Activated T-cell treated with anti-CD3 and anti-CD28 coated beads for 4 hours (primary cell): ENCODE data around the gene CCDC85C.

Experiments used
- DNase-seq: peaks from one replicate; pipeline ENCODE4 v3.0.0-alpha.2; 2020

The CCDC85C gene

DNA sequence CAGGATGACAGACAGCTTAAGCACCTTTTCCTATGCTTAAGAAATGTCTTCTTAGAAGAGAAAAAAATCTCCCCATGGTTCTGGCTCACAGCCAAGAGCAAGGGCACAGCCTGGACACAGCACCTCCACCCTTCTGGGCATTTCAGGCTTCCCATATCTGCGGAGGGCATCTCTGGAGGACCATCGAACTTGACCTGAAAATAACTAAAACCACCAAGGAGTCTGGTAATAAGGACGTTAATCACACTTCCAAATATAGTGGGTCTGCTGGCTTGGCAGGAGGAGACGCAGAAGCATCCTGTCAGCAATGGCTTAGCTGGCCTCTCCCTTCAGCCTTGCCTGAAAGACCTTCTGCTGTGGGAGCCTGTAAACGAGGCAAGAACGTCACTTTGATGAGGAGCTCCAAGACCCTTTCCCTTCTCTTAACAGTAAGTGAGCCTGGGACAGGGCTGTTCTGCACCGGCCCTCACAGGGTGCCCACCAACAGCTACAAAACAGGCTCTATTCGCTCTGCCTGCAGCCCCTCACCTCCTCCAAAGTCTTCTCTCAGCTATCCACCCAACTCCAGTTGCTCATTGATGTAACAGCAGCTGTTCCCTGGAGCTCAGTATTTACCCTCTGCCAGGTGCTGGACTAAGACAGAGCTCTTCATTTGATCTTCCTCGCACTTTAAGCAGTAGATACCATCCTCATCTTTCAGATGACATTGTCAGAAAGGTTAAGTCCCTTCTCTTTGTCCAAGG, 136.5 kb downstream of the CCDC85C start:
- DNase-seq: no peak

DNA sequence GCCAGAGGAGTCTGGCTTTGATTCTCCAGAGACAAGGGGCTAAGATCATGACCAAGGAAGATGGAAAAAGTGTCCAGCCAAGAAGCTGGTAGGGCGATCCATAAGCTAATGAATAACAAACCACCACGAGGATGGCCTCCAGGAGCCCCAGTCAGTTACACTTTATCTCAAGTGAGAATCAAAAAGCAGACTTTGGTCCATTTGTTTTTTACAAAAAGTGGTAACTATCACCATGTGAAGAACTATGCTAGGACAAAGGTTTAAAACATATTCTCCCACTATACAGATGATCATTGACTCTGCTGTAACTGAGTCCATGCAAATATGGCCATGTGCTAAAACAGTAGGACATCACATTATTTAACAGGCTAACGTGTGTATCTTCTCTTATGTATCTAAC, 137.2 kb downstream of the CCDC85C start:
- DNase-seq: no peak

DNA sequence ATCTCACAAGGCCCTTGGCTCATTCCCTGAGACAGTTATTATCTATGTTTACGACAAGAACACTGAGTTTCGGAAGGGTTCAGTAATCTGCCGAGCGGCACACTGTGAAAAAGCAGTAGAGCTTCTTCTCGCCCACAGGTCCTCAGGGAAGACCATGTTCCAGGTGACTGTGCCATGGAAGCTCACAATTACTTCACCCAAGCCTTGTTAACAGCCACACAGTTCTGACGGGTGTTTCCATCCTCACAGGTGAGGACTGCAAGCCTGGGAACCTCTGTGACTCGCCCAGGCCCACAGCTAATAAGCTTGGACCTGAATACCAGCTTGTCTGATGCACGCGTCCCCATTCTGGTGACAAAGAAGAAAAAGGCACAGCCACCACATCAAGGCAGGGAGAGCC, 138.7 kb downstream of the CCDC85C start:
- DNase-seq: no peak

DNA sequence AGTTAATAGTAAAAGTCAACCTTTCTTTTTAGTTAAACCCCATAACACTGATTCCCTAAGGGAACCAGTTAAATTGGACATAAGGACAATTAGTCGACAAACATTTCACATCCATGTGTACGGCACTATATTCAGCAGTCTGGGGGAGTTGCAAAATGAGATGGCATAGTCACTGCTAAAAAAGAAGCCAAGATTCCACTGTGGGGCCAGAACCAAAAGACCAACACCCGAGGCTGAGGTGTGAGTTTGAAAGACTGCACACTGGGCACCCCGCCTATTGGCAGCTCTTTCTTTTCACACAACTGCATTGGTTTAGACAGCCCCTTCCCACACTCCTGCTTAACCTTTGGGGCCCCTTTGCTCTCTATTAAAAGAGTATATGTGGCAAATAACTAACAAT, 140.0 kb downstream of the CCDC85C start:
- no peak for DNase-seq

DNA sequence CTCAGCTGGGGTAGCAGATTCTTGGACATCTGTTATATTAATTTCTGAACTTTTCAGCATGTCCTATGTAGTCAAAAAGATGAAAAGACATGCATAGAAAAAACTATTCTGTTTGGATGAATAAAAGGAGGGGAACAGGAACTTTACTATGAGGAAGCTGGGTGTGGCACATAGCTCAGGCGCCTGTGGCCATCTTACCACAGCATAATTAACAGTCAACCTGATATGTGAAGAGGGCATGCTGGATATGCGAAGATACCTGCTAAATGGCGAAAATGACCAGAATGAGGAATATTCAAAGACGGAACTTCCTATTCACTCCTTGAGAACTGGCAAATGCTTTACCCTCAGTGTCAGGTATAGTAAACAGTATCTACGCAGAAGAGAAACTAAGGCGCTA, 141.8 kb downstream of the CCDC85C start:
- no peak for DNase-seq

DNA sequence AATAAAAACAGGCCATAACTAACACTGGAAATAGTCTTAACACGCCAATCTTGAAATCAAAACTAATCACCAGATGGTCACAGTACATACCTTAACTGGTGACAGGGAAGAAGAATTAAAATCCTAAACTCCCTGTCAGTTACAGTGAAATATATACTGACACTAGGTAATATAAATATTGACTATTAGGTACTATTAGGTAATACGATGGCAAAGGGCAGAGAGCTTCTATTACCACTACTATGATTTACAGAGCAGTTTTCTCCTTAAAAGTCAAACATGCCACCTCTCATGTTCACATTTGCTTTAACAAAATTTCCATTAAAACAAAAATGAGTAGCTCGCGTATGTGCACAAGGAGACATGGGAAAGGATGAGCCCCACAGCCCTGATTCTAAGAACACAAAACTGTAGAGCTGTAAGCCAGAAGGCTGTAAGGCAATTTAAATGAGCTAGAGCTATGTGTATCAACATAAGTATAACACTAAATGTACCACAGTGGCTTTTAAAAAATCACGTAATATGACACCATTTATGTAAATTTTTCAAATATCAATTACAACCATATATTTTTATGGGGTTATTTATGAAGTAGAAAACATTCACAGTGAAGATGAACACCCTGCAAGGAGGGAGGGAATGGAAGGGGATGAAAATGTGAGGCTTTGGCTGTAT, 142.5 kb downstream of the CCDC85C start:
- DNase-seq: no peak

DNA sequence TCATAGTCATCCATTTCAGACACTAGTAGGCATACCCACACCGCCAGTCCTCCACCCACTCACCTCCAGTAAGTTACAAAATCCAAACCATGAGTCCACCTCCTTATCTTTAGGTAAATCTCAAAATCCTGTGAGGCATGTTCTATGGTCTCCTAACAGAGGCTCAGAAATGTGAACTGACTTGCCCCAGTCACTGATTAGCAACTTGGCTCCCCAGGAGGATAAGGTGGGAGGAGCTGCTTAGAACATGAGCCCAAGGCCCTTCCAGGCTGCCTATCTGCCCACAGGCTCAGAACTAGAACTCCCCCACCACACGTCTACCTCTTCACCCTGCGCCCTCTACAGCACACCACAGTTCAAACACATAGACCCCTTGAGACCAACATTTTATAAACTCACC, 143.2 kb downstream of the CCDC85C start:
- DNase-seq: no peak

DNA sequence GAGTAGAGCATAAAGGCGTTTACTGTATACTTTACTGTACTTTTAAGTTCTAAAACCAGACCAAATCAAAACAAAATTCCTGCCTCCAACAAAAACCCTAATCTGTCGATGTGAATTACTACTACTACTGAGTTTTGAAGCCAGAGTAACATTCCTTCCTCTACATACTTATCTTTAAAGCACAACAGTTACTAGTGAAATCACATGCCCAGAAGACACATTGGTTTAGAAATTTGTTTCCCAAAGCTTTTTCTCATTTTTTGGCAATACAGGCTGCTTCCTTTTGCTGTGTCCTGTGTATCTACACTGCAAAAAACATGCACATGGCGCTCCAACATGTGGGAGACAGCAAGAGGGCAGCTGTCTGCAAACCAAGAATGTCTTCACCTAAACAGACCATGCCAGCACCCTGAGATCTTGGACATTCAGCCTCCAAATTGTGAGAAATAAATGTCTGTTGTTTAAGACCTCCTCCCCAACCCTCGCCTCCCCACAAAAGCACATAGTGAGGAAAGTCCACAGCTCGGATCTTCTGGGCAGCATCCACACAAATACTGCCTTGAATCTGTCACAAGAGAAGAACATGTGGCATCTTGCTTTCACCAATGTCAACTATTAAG, 144.4 kb downstream of the CCDC85C start:
- no peak for DNase-seq

DNA sequence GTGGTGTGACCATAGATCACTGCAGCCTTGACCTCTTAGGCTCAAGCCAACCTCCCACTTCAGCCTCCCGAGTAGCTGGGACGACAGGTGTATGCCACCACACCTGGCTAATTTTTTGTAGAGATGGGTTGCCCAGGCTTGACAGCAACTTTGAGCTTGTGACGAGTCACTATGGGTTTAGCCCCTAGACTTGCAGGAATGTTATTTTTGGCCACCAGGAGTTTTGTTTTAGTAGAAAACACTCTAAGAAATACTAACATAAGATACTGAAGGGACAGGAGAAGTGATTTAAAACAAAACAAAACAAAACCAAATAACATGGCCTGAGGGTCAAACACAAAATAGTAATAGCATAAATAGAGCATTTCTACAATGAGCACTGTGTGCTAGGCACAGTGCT, 149.8 kb downstream of the CCDC85C start:
- DNase-seq: no peak

DNA sequence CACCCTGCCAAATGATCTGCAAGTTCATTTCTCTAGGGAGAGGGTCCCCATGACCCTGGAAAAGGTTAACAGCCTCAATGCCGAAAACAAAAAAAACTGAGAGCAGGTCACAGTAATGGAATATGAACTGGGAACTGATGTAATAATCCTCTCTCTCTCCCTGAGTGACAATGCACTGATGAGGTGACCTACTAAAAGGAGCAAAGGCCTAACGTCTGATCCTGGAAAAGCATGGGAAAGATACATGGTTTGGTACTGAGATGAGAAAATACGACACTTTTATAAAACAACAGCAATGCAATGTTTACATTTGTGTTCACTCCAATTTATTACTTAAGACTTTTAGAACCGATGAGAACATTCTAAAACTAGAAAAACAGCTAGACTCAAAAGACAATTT, 151.0 kb downstream of the CCDC85C start:
- DNase-seq: no peak

DNA sequence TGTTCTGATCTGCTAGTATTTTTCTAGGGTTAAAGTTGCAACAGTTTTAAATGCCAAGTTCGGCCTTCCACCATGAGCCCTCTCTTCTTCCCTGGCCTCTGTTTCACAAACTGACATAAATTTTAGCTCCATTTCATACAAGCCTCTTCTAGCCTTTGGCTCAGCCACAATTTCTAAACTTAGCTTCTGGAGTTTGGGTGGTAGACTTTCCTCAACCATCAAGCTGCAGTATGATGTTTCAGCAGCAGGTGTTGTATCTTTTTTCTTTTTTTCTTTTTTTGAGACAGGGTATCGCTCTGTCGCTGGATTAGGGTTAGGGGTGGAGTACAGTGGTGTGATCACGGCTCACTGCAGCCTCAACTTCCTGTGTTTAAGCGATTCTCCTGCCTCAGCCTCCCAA, 152.8 kb downstream of the CCDC85C start:
- DNase-seq: no peak

DNA sequence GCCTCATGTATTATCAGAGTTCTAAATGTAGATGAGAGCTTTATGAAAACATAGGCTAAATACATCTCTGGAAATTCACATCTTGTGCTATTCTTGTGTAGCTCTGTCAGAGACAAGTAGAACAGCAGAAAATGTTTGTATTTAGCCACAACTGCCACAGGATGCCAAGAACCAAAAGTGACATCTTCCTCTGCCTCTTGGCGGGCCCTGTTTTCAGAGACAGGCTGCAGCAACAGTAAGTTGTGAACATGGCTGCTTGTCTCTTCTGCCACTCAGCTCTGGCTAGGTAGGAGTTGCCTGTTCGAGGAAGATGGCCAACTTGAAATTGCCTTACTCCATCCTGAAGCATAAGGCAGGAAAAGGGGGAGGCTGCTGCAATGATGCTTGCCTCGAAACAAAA, 153.7 kb downstream of the CCDC85C start:
- DNase-seq: no peak
